ENCODE results near the gene KRTAP16-1. TPM values are rescaled to one million over a fixed set of nuclear protein-coding genes. Genes with fewer than 3 reads are reported as not detected.

The KRTAP16-1 gene
- total RNA-seq, 1 donor from 2014 or later: not detected

GRCh38 chr17:41267711-41268110 is 41.4 kb downstream of the KRTAP16-1 start:
- H3K27me3 ChIP-seq: no peaks in the 10 kb centered on the region
- H3K36me3 ChIP-seq: no peaks in the 10 kb centered on the region
- no peak overlapping the region for H3K4me3 ChIP-seq
- no peaks in the 10 kb centered on the region for H3K9me3 ChIP-seq
- no peak overlapping the region for H3K27ac ChIP-seq
- no peak for TF ChIP-seq CTCF (IDR thresholded peaks at IDR 0.05)
- H3K4me1 ChIP-seq: no peaks in the 10 kb centered on the region
- intact Hi-C loops (cut with DNase I): no loop called here
- no peak for DNase-seq (ENCODE audit: low spot score in 2 of 2)

- Histone ChIP-seq H3K4me1 (no peaks in the 10 kb centered on the region), H3K27ac (no peak within 1 kb of the TSS), H3K9me3 (no peaks in the 10 kb centered on the region), H3K27me3 (no peaks in the 10 kb centered on the region), H3K36me3 (no peaks in the 10 kb centered on the region), H3K4me3 (no peak within 1 kb of the TSS)
- no peak for DNase-seq (ENCODE audit: low spot score in 2 of 2)
- intact Hi-C loops (cut with DNase I): no loop called here
- no peak for TF ChIP-seq CTCF (IDR thresholded peaks at IDR 0.05)
Measured at GRCh38 chr17:41265078-41265477, 44.0 kb downstream of the KRTAP16-1 start, which contains the start of gene KRTAP9-6. TSS of gene KRTAP9-6 (plus strand) at chr17:41265378. CDS start at chr17:41265378, 0 bp downstream.

- no peak for TF ChIP-seq CTCF (IDR thresholded peaks at IDR 0.05)
- H3K9me3 ChIP-seq: no peaks in the 10 kb centered on the region
- H3K4me1 ChIP-seq: no peaks in the 10 kb centered on the region
- H3K27me3 ChIP-seq: no peaks in the 10 kb centered on the region
- no peak for DNase-seq (ENCODE audit: low spot score in 2 of 2)
- intact Hi-C loops (cut with DNase I): no loop called here
- no peak overlapping the region for H3K27ac ChIP-seq
- H3K36me3 ChIP-seq: no peaks in the 10 kb centered on the region
- H3K4me3 ChIP-seq: no peak overlapping the region
Measured at GRCh38 chr17:41264599-41264998, 44.5 kb downstream of the KRTAP16-1 start.

GRCh38 chr17:41263212-41263611 is 45.9 kb downstream of the KRTAP16-1 start:
- DNase-seq (ENCODE audit: low spot score in 2 of 2): no peak
- Histone ChIP-seq H3K9me3 (no peaks in the 10 kb centered on the region), H3K27me3 (no peaks in the 10 kb centered on the region), H3K4me1 (no peaks in the 10 kb centered on the region), H3K4me3 (no peak overlapping the region), H3K36me3 (no peaks in the 10 kb centered on the region), H3K27ac (no peak overlapping the region)
- intact Hi-C loops (cut with DNase I): no loop called here
- no peak for TF ChIP-seq CTCF (IDR thresholded peaks at IDR 0.05)

GRCh38 chr17:41258406-41258805 is 50.7 kb downstream of the KRTAP16-1 start:
- TF ChIP-seq CTCF (IDR thresholded peaks at IDR 0.05): no peak
- no peaks in the 10 kb centered on the region for H3K4me1 ChIP-seq
- no peak overlapping the region for H3K27ac ChIP-seq
- H3K4me3 ChIP-seq: no peak overlapping the region
- no peak for DNase-seq (ENCODE audit: low spot score in 2 of 2)
- H3K9me3 ChIP-seq: no peaks in the 10 kb centered on the region
- no peaks in the 10 kb centered on the region for H3K27me3 ChIP-seq
- H3K36me3 ChIP-seq: no peaks in the 10 kb centered on the region
- intact Hi-C loops (cut with DNase I): no loop called here

Other genes with a start within 250 kb of the KRTAP16-1 start
- not detected for gene KRTAP2-3, start 249.2 kb downstream of the KRTAP16-1 start, total RNA-seq
- not detected for gene KRTAP2-4, start 243.4 kb downstream of the KRTAP16-1 start, total RNA-seq
- gene KRTAP4-7, start 225.2 kb downstream of the KRTAP16-1 start, total RNA-seq: not detected
- not detected for gene KRTAP4-8, start 211.2 kb downstream of the KRTAP16-1 start, total RNA-seq
- gene KRTAP4-16, start 207.1 kb downstream of the KRTAP16-1 start, total RNA-seq: not detected
- not detected for gene KRTAP4-9, start 203.9 kb downstream of the KRTAP16-1 start, total RNA-seq
- gene KRTAP4-11, start 190.9 kb downstream of the KRTAP16-1 start, total RNA-seq: not detected
- not detected for gene KRTAP4-12, start 185.1 kb downstream of the KRTAP16-1 start, total RNA-seq
- gene KRTAP4-6, start 168.8 kb downstream of the KRTAP16-1 start, total RNA-seq: not detected
- not detected for gene KRTAP4-5, start 159.5 kb downstream of the KRTAP16-1 start, total RNA-seq
- not detected for gene KRTAP4-4, start 148.6 kb downstream of the KRTAP16-1 start, total RNA-seq
- gene KRTAP4-3, start 141.1 kb downstream of the KRTAP16-1 start, total RNA-seq: not detected
- not detected for gene KRTAP4-2, start 131.1 kb downstream of the KRTAP16-1 start, total RNA-seq
- not detected for gene KRTAP4-1, start 124.4 kb downstream of the KRTAP16-1 start, total RNA-seq
- gene KRTAP9-1, start 119.4 kb downstream of the KRTAP16-1 start, total RNA-seq: not detected
- gene KRTAP9-2, start 82.7 kb downstream of the KRTAP16-1 start, total RNA-seq: not detected
- not detected for gene KRTAP9-3, start 76.9 kb downstream of the KRTAP16-1 start, total RNA-seq
- gene KRTAP9-8, start 71.3 kb downstream of the KRTAP16-1 start, total RNA-seq: not detected
- not detected for gene KRTAP9-4, start 59.6 kb downstream of the KRTAP16-1 start, total RNA-seq
- gene KRTAP9-9, start 53.9 kb downstream of the KRTAP16-1 start, total RNA-seq: not detected
- not detected for gene KRTAP9-6, start 43.9 kb downstream of the KRTAP16-1 start, total RNA-seq
- not detected for gene KRTAP9-7, start 33.6 kb downstream of the KRTAP16-1 start, total RNA-seq
- not detected for gene KRTAP29-1, start 6.5 kb downstream of the KRTAP16-1 start, total RNA-seq
- not detected for gene KRTAP17-1, start 6.4 kb upstream of the KRTAP16-1 start, total RNA-seq
- gene KRT33A, start 41.5 kb upstream of the KRTAP16-1 start, total RNA-seq: not detected
- gene KRT33B, start 60.5 kb upstream of the KRTAP16-1 start, total RNA-seq: not detected
- not detected for gene KRT34, start 73.0 kb upstream of the KRTAP16-1 start, total RNA-seq
- not detected for gene KRT31, start 88.3 kb upstream of the KRTAP16-1 start, total RNA-seq
- not detected for gene KRT37, start 115.3 kb upstream of the KRTAP16-1 start, total RNA-seq
- gene KRT38, start 131.7 kb upstream of the KRTAP16-1 start, total RNA-seq: not detected
- gene KRT32, start 158.1 kb upstream of the KRTAP16-1 start, total RNA-seq: not detected
- not detected for gene KRT35, start 171.8 kb upstream of the KRTAP16-1 start, total RNA-seq
- gene KRT36, start 180.6 kb upstream of the KRTAP16-1 start, total RNA-seq: not detected
- 1.9 TPM for gene KRT13, start 196.3 kb upstream of the KRTAP16-1 start, total RNA-seq
- 0.32 TPM for gene KRT15, start 209.6 kb upstream of the KRTAP16-1 start, total RNA-seq
- 1.4 TPM for gene KRT19, start 219.0 kb upstream of the KRTAP16-1 start, total RNA-seq

Measured in ascending aorta (tissue), 2 donors.